Measurements from ENCODE around the gene CD200R1L. TPM values are rescaled to one million over a fixed set of nuclear protein-coding genes. Genes with fewer than 3 reads are reported as not detected.

The CD200R1L gene
- total and polyA plus RNA-seq, 9 of the 15 experiments (the other 6 are each of a cell fraction or from before 2014, with no cell fraction given) = not detected

GRCh38 chr3:112813016-112813415 is 33.6 kb downstream of the CD200R1L start (continued):
- TF ChIP-seq ZBTB33 (CRISPR knock-in tag; IDR thresholded peaks at IDR 0.05) (no peak), ZBTB17 (CRISPR knock-in tag; IDR thresholded peaks at IDR 0.05) (no peak), OTX1 (CRISPR knock-in tag; IDR thresholded peaks at IDR 0.05) (no peak), CREB3L1 (IDR thresholded peaks at IDR 0.05; ENCODE audit: borderline replicate concordance, low read depth) (no peak), ZNF134 (CRISPR knock-in tag; conservative IDR thresholded peaks at IDR 0.05) (no peak), TSC22D4 (tag; IDR thresholded peaks at IDR 0.05) (no peak), CXXC5 (CRISPR knock-in tag; IDR thresholded peaks at IDR 0.05) (0 out of 2 replicates have a peak, but pooled peaks have one; percentile 41), ZNF830 (CRISPR knock-in tag; IDR thresholded peaks at IDR 0.05) (no peak), HLTF (IDR thresholded peaks at IDR 0.05) (no peak), ARID1B (IDR thresholded peaks at IDR 0.05) (peak; percentile 22; the same call in 1 of the 2 replicates), ZMIZ1 (IDR thresholded peaks at IDR 0.05; ENCODE audit: low read depth in 2 of 2, low read length in 2 of 2) (no peak), CSDE1 (IDR thresholded peaks at IDR 0.05) (no peak), NFYB (IDR thresholded peaks at IDR 0.05; ENCODE audit: extremely low read depth, insufficient read length) (no peak), RCOR1 (IDR thresholded peaks at IDR 0.05; ENCODE audit: borderline replicate concordance in 1 of 2, low read depth in 2 of 2, low read length in 2 of 2) (0 out of 4 replicates have a peak, but pooled peaks of 1 of the 2 experiments have one; percentile 32), CBX5 (IDR thresholded peaks at IDR 0.05; ENCODE audit: borderline replicate concordance, low read depth) (no peak), CBFA2T3 (IDR thresholded peaks at IDR 0.05) (no peak), ZNF395 (CRISPR knock-in tag; IDR thresholded peaks at IDR 0.05) (0 out of 2 replicates have a peak, but pooled peaks have one; percentile 22), ZBTB12 (CRISPR knock-in tag; IDR thresholded peaks at IDR 0.05) (no peak), NRF1 (conservative IDR thresholded peaks at IDR 0.05 in 1 of 2, IDR thresholded peaks at IDR 0.05 in 1 of 2) (no peak)
